ENCODE results near the gene PMPCB.
"Not testable (repeated sequence)": the region's sequence is repeated elsewhere in the genome, so short reads cannot be mapped to it uniquely, and the experiment has no call there.

PMPCB gene, protein sequence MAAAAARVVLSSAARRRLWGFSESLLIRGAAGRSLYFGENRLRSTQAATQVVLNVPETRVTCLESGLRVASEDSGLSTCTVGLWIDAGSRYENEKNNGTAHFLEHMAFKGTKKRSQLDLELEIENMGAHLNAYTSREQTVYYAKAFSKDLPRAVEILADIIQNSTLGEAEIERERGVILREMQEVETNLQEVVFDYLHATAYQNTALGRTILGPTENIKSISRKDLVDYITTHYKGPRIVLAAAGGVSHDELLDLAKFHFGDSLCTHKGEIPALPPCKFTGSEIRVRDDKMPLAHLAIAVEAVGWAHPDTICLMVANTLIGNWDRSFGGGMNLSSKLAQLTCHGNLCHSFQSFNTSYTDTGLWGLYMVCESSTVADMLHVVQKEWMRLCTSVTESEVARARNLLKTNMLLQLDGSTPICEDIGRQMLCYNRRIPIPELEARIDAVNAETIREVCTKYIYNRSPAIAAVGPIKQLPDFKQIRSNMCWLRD

DNA sequence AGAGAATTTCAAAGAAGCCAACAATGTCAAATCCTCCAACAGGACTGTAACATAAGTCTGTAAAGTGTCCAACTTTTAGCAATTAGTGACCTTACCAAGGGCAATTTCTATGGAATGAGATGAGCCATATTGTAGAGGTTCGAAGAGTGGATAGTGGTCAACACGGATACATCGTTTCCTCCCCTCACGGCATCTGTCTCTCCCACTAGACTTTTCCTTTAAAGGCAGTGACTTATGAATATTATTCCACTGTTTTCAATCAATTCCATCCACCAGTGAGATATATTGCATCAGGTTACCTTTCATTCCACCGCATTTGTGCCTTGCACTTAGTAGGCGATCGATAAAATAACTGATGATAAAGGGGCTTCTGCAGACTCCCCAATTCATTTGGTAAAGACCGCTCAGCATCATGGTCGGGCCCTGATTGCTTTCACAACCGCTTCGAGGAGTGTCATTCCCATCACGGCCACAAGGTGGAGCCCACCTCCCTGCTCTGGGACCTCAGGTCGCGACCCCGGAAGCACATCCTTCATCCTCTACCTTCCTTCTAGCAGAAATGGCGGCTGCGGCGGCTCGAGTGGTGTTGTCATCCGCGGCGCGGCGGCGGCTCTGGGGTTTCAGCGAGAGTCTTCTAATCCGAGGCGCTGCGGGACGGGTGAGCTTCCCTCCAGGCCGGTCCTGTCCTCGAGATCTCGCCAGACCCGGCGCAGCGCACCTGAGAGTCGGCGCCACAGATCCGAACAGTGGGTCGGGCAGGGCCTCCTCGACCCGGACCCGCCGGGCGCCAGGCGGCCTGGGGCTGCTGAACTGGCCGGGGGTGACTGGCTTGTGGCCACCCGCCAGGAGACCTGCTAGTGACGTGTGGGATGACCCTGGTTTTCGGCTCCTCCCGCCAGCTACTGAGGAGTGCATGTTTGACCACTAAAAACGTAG lies at the start of gene PMPCB:
Gene PMPCB, plus strand, starts transcription at position 535 of the 936 bp plus-strand sequence. Its CDS starts 25 bp downstream, at position 560.
- DNase-seq (ENCODE audit: low read depth, low spot score) = peak; percentile 76

DNA sequence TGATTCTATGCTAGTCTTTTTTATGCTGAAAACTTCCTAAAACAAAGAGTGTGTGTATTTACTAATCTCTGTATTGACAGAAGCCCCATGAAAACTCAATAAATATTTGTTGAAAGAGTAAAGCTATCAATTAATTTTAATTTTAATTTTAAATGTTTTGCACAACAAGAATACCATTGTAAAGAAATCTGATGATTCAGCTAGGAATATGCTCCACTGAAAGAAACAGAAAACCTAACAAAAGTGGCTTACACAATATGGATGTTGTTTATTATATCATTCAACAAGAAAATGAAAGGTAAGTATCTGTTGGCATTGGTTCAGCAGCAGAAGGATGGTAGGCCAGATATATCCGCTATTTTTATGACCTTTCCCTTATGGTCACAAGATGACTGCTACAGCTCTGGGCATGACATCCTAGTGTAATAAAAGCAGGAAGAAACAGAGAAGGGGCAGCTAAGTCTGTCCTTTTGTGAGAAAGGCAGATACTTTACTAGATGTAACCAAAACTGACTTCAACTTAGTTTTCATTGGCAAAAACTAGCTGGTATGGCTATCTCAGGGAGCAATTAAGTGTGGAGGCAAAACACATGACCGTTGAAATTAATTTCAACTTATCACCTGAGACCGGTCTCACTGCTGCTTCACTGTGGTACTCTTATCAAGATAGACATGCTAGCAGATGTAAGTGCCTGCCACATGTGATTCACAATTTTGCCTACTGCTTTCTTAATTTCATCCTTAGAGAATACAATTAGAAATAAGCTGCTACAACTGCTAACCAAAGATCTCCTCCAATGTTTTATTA lies 43.3 kb upstream of the PMPCB start:
- DNase-seq (ENCODE audit: low read depth, low spot score) = not testable (repeated sequence)

DNA sequence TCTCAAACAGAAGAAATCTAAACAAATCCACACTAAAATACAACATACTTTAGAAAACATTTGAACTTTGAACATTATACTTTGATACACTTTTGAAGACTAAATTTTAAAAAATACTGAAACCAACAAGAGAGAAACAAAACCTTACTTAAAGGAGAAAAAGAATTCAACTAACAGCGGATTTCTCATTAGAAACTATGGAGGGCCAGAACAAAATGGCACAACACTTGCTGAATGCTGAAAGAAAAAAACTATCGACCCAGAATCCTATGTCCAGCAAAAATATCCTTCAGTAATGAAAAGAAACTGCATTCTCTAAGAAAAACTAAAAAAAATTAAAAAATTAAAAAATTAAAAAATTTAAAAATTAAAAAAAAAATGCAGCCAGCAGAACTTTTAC lies 33.2 kb upstream of the PMPCB start:
- DNase-seq (ENCODE audit: low read depth, low spot score) = not testable (repeated sequence)

DNA sequence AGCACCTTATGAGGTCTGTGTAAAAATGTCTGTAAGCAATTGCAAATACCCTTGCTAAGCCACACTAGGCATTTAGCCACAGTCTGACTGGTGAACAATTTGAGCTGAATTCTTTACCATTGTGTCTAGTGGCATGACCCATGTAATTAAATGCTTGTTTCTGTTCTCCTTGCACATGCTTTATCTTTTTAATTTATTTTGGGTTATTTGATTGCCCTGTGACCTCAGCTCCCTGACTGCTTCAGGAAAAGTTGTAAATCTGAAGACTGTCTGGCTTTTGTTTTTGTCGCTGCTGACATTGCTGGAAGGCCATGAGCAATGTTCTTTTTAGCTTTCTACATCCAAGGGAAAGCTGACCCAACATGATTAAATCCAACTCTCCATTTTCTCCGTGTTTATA lies 31.0 kb upstream of the PMPCB start:
- not testable (repeated sequence) for DNase-seq (ENCODE audit: low read depth, low spot score)

DNA sequence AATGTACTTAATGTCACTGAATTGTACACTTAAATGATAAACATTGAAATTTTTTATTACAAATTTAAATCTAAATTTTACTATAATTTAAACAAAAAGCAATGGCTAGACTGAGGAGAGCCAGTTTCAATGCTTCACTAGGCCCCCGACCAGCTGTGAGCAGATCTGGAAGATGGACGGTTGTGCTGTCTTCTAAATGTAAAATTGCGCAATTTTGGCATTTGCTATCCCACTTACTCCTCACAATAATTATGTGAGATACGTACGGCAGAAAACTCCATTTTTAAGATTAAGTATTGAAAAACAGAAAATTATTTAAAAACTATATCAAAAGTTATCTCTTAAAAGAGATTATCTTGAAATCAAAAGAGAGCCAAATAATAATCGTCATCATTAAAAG lies 23.9 kb upstream of the PMPCB start:
- DNase-seq (ENCODE audit: low read depth, low spot score) = not testable (repeated sequence)

DNA sequence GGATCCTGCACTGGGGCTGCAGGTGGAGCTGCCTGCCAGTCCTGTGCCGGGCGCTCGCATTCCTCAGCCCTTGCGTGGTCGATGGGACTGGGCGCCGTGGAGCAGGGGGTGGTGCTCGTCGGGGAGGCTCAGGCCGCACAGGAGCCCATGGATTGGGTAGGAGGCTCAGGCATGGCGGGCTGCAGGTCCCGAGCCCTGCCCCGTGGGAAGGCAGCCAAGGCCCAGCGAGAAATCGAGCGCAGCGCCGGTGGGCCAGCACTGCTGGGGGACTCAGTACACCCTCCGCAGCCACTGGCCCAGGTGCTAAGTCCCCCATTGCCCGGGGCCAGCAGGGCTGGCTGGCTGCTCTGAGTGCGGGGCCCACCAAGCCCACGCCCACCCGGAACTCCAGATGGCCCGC lies 22.4 kb upstream of the PMPCB start:
- DNase-seq (ENCODE audit: low read depth, low spot score) = not testable (repeated sequence)

DNA sequence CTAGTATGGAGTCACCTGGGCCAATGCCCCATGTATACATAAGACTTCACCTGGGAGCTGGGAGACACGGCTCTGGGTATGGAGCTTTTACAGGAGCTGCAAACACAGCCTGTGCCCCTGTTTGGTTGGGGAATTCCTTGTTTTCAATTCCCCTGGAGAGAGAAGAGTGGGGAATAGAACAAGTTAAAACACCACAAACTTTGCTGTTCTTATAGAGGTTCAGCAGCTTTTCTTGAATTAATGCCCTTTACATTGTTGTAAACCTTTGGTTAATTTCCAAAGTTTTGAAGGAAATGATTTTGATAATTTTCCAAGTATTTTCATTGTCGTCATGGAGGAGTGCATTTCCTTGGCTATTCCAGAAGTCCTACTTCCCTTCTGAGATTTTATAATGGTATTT lies 19.0 kb upstream of the PMPCB start:
- DNase-seq (ENCODE audit: low read depth, low spot score) = not testable (repeated sequence)

DNA sequence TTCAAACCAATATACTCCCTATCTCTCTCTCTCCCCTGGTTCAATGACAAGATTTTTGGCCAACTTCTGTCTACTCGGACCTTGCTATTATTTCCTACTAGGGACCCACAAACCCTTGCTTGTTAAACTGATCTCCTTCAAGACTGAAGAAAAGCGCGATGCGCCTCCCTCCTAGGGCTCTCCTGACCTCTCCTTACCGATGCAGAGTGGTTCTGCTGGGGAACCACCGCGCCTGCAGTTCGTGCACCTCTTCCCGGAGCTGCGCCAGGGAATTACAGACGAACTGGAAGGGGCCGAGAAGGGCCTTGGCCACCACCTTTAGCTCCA lies 17.6 kb upstream of the PMPCB start:
- DNase-seq (ENCODE audit: low read depth, low spot score) = not testable (repeated sequence)

DNA sequence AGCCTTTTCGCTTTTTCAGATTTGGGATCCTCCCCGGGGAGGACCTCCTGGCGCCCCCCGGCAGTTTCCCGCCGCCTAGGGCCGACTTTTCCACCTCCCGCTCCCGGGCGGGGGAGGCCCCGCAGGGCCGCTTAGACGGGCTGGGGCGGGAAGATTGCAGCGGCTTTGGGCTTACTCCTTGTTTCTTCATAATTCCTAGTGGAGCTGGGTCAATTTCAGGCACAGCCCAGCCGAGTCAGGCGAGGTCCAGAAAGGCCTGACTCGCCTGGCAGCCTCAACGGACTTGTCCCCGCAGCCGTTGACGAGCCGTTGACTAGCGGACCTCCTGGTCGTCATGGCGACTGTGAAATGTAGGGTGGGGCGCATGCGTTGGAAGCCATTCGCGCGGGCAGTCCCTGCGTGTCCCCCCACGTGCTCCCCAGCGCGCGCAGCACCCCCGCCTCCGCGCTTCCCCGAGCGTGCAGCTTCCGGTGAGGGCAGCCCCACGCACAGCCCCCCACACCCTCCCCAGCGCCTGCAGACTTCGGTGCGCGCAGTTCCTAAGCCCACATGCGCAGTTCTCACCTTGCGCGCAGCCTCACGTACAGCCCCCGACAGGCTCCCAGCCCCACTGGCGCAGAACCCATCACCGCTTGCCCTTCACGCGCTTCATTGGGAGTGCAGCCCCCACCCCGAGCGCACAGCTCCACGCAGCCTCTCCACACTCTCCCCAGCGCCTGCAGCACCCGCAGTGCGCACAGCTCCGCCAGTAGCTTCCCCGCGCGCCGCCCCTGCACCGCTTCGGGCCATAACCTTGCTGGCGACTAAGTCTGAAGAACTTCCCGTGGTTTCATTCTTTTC lies 17.1 kb upstream of the PMPCB start:
- not testable (repeated sequence) for DNase-seq (ENCODE audit: low read depth, low spot score)

DNA sequence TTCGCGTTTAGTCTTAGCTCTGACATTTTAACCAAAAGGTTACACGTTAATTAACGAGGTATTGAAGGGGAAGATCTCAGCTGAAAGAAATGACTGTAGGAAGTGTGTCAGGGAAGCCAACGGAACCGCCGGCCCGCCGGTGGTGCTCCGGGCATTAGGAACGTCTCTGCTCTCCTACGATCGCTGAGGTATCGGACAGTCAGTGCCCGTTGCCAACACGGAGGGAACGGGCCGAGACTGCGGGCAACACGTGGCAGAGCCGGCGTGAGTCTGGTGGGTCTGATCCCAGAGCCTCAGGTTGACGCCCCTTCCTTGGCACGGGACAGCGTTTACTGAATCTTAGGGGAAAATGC lies 16.5 kb upstream of the PMPCB start:
- not testable (repeated sequence) for DNase-seq (ENCODE audit: low read depth, low spot score)

DNA sequence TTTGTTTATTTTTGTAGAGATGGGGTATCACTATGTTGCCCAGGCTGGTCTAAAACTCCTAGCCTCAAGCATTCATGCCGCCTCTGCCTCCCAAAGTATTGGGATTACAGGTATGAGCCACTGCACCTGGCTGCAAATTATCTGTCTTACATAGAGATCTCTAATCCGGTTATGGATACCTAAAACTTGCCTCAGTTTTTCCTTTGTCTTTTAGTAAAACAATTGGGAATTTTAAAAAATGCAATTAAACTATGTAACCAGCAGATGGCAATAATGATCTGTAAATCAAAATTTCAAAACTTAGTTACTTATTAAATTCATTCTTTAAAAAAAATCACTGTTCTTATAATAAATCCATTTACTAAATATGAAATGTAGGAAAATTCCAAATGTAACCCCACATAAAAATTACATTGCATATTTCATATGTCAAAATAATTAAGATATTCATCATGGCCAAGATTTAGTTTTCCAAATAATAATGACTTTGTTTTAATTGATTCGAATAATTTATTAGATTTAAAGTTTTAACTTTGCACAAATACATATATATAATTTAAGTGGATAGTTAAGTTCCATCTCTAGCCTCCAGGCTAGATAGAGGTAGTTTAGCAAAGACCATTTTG lies 14.3 kb upstream of the PMPCB start:
- not testable (repeated sequence) for DNase-seq (ENCODE audit: low read depth, low spot score)

DNA sequence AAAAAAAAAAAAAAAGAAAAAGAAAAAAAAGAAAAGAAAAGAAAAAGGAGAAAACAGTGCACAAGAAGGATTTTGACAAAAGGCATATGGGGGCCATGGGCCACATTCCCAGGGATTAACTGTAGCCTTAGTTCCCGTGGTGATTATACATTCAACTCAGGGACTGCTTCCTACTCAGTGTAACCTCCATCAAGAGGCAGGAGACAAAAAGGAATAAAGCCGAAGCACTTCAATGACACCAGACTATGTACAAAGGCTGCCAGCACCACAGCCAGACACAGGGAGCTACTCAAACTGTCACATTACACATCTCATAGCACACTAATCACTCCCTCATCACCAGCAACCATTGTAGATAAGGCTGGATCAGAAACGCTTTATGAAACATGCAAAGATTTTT lies 5.1 kb upstream of the PMPCB start:
- no peak for DNase-seq (ENCODE audit: low read depth, low spot score)

DNA sequence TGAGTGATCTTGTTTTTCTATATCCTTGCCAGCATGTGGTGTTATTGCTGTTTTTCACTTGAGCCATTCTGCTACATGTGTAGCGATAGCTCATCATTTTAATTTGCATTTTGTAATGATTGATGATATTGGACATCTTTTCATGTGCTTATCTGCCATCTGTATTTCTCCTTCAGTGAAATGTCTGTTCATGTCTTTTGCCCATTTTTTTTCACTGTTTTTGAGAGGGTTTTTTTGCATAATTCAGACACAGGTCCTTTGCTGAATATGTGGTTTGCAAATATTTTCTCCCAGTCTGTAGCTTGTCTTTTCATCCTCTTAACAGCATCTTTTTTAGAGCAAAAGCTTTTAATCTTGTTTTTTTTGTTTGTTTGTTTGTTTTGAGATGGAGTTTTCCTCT lies 3.7 kb upstream of the PMPCB start:
- no peak for DNase-seq (ENCODE audit: low read depth, low spot score)

DNA sequence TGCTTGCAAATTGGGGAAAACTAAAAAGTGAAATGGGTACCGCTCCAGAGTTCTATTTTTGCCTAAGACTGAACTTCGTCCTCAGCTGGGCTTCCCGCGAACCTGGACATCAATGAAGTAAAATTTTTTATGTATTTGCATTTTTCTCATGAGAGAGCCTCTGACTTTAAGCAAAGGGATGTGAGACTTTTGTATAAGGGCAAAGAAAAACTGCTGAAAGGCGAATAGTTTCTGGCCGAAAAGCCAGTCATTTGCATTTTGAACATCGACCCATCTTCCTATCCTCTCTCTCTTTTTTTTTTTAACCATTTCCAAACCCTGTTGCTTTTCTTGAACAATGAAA lies 573 bp downstream of the PMPCB start:
- DNase-seq (ENCODE audit: low read depth, low spot score) = no peak

DNA sequence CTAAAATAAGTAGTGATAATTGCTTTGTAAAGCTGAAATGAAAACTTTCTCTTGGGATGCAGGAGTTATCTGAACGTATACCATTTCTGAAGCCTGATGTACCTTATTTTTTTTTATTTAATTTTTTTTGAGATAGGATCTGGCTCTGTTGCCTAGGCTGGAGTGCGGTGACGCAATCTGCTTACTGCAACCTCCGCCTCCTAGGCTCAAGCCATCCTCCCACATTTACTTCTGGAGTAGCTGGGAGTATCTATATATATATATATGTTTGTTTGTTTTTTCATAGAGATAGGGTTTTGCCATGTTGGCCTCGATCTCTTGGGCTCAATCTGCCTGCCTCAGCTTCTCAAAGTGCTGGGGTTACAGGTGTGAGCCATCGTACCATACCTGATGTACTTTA lies 2.4 kb downstream of the PMPCB start:
- no peak for DNase-seq (ENCODE audit: low read depth, low spot score)

DNA sequence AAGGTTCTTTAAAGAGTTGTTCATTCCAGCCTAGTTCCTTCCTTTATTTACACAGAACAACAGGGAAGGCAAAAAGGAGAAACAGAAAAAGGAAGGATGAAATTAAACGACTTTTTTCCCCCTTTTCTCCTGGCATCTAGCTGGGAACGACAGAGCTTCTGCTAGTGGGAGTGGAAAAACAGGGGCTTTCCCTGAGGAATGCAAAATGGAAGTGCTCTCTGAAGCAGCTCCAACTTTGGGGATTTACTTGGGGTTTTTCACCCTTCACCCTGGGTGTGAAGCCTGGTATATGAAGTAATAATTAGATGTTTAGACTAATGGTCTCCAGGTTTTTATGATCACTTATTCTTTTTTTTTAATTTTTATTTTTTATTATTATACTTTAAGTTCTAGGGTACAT lies 4.2 kb downstream of the PMPCB start:
- no peak for DNase-seq (ENCODE audit: low read depth, low spot score)

DNA sequence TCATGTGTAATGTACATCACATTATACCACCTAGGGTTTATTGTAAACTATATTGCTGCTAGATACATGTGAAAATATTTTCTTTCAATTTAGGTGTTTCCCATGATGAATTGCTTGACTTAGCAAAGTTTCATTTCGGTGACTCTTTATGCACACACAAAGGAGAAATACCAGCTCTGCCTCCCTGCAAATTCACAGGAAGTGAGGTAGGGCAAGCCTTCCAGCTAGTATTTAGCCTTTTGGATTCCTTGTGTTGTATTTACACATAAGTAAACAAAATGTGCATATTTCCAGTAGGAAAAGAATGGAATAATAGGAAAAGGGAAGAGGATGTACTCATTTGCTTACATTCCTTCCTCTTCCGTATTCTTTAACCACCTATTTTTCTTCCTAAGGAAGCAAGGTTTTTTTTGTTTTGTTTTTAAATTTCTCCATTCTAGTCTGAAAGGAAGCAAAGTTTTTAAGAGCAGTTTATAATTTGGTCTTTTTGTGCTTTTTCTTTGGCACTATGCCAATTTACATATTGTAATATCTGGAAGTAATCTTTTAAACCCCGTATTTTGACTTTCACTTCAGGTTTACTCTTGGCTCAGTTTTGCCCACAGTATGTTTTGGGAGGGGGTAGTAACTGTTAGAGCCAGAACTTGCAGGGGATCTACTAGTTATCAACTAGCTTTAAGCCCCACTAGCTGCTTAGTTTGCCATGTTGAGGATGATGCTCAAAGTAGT lies 10.4 kb downstream of the PMPCB start:
- DNase-seq (ENCODE audit: low read depth, low spot score) = no peak

DNA sequence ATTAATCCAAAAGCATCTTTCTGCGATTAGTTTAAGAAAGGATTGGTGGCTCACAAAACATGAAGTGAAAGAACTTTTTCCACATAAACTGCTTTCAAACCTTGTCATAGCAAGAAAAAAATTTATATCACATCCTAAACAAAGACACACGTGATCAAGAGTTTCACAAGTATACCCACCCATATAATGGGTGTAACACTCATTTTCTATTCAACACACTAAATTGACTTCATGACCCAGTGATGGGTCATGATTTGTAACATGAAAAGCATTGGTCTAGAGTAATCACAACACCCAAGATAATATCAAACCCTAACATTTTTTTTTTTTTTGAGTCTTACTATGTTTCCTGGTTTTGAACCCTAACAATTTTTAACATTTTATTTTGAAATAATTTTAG lies 17.6 kb downstream of the PMPCB start:
- no peak for DNase-seq (ENCODE audit: low read depth, low spot score)

DNA sequence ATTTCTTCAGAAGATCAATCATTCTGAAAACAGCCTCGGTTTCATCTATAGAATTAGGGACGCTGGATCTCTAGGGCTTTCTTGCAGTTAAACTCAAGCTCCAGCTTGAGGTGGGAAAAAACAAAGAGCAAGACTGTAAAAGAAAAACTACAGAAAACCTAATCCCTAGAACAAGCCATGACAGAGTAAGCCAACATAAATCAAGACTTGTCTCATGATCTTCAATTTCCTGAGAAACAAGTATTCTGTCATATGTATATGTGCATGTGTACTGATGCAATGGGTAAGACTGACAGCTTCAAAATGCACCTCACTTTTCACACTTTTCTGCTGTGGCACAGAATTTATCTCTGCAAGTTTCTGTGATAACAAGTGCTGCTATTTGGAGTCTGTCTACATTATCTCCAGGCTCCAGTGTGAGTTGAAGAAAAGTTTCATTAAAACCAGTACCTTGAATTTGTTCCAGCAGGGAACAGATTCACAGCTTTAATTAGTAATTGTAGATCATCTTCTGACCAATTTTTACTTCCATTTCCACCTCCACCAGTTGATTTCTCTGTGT lies 19.2 kb downstream of the PMPCB start:
- DNase-seq (ENCODE audit: low read depth, low spot score) = no peak

DNA sequence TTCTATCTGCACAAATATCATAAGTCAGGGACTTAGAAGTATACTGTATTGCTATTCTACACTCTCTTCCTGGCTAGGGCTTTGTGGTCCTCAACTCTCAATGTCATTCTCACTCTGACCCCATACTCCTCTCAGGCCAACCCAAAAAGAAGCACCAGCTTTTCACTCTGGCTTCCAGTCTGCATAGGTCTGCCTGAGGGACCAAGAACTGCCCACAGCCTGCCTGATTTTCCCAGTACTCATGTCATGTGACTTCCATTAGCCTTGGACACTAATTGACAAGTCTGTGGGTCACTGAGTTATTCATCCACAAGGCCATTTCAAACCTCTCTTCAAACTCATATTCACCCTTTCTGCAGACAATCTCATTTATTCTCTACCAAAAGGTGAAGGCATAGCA lies 19.8 kb downstream of the PMPCB start:
- DNase-seq (ENCODE audit: low read depth, low spot score) = no peak

All from iPS DF 19.7 (cell line).